Endothelial cell of umbilical vein (primary cell): ENCODE data around the gene ATG13. TPM values are rescaled to one million over a fixed set of nuclear protein-coding genes. Genes with fewer than 3 reads are reported as not detected.

ENCODE experiments used
- BruUV-seq: library from RNA; stranded (reverse); fragments of 400-500 nt; replicated peaks from 2 replicates; lab custom pipeline; 2021; lab: Mats Ljungman, UMichigan
- CTCF ChIA-PET: fragments of 300-600, 350-600 bp; sonication (Branson Sonifier 250); formaldehyde crosslinking; loops from one replicate; lab custom pipeline; 2021; ENCODE audit warnings: antibody characterized with exemption, inconsistent platforms; lab: Charles Lee
- POLR2A ChIA-PET: fragments of 300-600, 350-600 bp; sonication (Branson Sonifier 250); formaldehyde crosslinking; loops from one replicate; lab custom pipeline; 2021; ENCODE audit warnings: antibody characterized with exemption, inconsistent platforms; lab: Charles Lee
- DNase-seq: peaks from one replicate; pipeline ENCODE4 v3.0.0-alpha.2; 2011; ENCODE audit warnings: low read depth, low spot score
- FAIRE-seq: peaks from 2 replicates; lab custom pipeline; 2011; peaks lifted over from hg19 to GRCh38; lab: Jason Lieb, UNC
- H2AFZ ChIP-seq: 2 replicates; pipeline ENCODE4 v1.6.0; 2012; ENCODE audit warnings: low read depth, low read length, control low read depth, inconsistent platforms
- H3K27ac ChIP-seq: 2 replicates; pipeline ENCODE4 v1.5.1; 2011; ENCODE audit warnings: low read depth, mild to moderate bottlenecking, control low read depth, low read length, moderate library complexity; ENCODE audit not compliant: insufficient read depth
- H3K27me3 ChIP-seq, 2 experiments: 2 replicates each; pipeline versions ENCODE4 v1.6.0 to v1.6.1; 2011; ENCODE audit warnings: low read length in 2 of 2, mixed read lengths in 1 of 2; ENCODE audit not compliant: control insufficient read depth in 2 of 2, insufficient read depth in 2 of 2
- H3K36me3 ChIP-seq, 2 experiments: 2 replicates in 1 of 2; 3 replicates in 1 of 2; pipeline ENCODE4 v1.5.1; 2011; ENCODE audit warnings: low read length in 2 of 2, mild to moderate bottlenecking in 1 of 2, moderate library complexity in 1 of 2; ENCODE audit not compliant: control insufficient read depth in 2 of 2, insufficient read depth in 2 of 2; ENCODE audit errors: extremely low read depth in 1 of 2
- H3K4me1 ChIP-seq: 3 replicates; pipeline ENCODE4 v1.5.1; 2011; ENCODE audit warnings: mild to moderate bottlenecking, low read length; ENCODE audit not compliant: control insufficient read depth, insufficient read depth; ENCODE audit errors: extremely low read depth
- H3K4me2 ChIP-seq: 2 replicates; pipeline ENCODE4 v1.6.1; 2011; ENCODE audit warnings: low read length, control low read depth, mixed read lengths; ENCODE audit not compliant: insufficient read depth
- H3K4me3 ChIP-seq, 3 experiments: fragments of 200-600 bp in 1 of 3; sonication (generic), shearing (Covaris generic) in 1 of 3; replicated peaks in 1 of 3; 2 replicates each; pipeline ENCODE4 v1.5.1; 2011 to 2016; ENCODE audit warnings: control low read depth in 3 of 3, low read length in 3 of 3, mild to moderate bottlenecking in 2 of 3, inconsistent platforms in 1 of 3, low read depth in 1 of 3, moderate library complexity in 1 of 3; ENCODE audit not compliant: insufficient read depth in 1 of 3
- H3K79me2 ChIP-seq: 2 replicates; pipeline ENCODE4 v1.6.0; 2012; ENCODE audit warnings: low read length, inconsistent platforms; ENCODE audit not compliant: control insufficient read depth, insufficient read depth
- H3K9ac ChIP-seq: replicated peaks from 2 replicates; pipeline ENCODE3; 2011; ENCODE audit warnings: low read length, control low read depth; ENCODE audit not compliant: insufficient read depth; ENCODE audit errors: extremely low read depth
- H3K9me1 ChIP-seq: replicated peaks from 3 replicates; pipeline ENCODE4 v1.6.0; 2011; ENCODE audit warnings: mild to moderate bottlenecking, low read length; ENCODE audit not compliant: control insufficient read depth, insufficient read depth; ENCODE audit errors: extremely low read depth
- H3K9me3 ChIP-seq: replicated peaks from 2 replicates; pipeline ENCODE4 v1.5.1; 2012; ENCODE audit warnings: low read length, inconsistent platforms; ENCODE audit not compliant: control insufficient read depth, insufficient read depth
- H4K20me1 ChIP-seq: replicated peaks from 2 replicates; pipeline ENCODE3; 2011; ENCODE audit warnings: mild to moderate bottlenecking, low read length; ENCODE audit not compliant: control insufficient read depth, insufficient read depth; ENCODE audit errors: extremely low read depth
- CTCF ChIP-seq, 2 donors: IDR thresholded peaks; 1 replicate in 1 of 2; 2 replicates in 1 of 2; pipeline ENCODE4 v1.5.1; 2011; ENCODE audit warnings: low read length in 2 of 2, mild to moderate bottlenecking in 2 of 2, moderate library complexity in 2 of 2, control low read depth in 1 of 2, inconsistent platforms in 1 of 2, low read depth in 1 of 2; ENCODE audit not compliant: insufficient read depth in 1 of 2; ENCODE audit errors: extremely low read depth in 1 of 2
- EZH2 ChIP-seq: IDR thresholded peaks from 2 replicates; pipeline ENCODE4 v1.6.1; 2012; ENCODE audit warnings: borderline replicate concordance, low read depth, mild to moderate bottlenecking, moderate library complexity, low read length, inconsistent platforms; ENCODE audit not compliant: severe bottlenecking
- FOS ChIP-seq: IDR thresholded peaks from 2 replicates; pipeline ENCODE4 v1.6.1; 2011; ENCODE audit warnings: mild to moderate bottlenecking, low read length, moderate library complexity, borderline replicate concordance; ENCODE audit not compliant: insufficient read depth
- GATA2 ChIP-seq: IDR thresholded peaks from 2 replicates; pipeline ENCODE4 v1.7.0; 2011; ENCODE audit warnings: low read depth, mild to moderate bottlenecking, moderate library complexity, mixed read lengths, low read length; ENCODE audit not compliant: insufficient read length, insufficient read depth
- JUN ChIP-seq: IDR thresholded peaks from 2 replicates; pipeline ENCODE4 v1.6.1; 2011; ENCODE audit warnings: borderline replicate concordance, low read depth; ENCODE audit not compliant: insufficient read length, insufficient read depth
- MYC ChIP-seq: IDR thresholded peaks from one replicate; pipeline ENCODE4 v1.6.1; 2011; ENCODE audit warnings: mild to moderate bottlenecking, low read depth, low read length
- POLR2A ChIP-seq: IDR thresholded peaks from 2 replicates; pipeline ENCODE4 v1.6.1; 2012; ENCODE audit warnings: low read depth, mild to moderate bottlenecking, control low read depth, low read length
- POLR2AphosphoS5 ChIP-seq: IDR thresholded peaks from 2 replicates; pipeline ENCODE4 v1.6.1; 2012; ENCODE audit warnings: low read depth, mild to moderate bottlenecking, control low read depth, low read length, moderate library complexity; ENCODE audit not compliant: insufficient read depth
- dilution Hi-C: fragments of 300-500 bp; cut with MboI; formaldehyde crosslinking; loops from one replicate; pipeline ENCODE4 v1.15.0; 2019; ENCODE audit warnings: low sequenced_read_pairs; ENCODE audit not compliant: extremely low pct_ligation_motif_present
- intact Hi-C: fragments of 100-400 bp; cut with micrococcal nuclease; formaldehyde crosslinking; loops from one replicate; pipeline ENCODE4 v1.10.0; 2022
- polyA plus RNA-seq, 4 experiments: library from polyadenylated mRNA; depleted of rRNA in 3 of 4; stranded (reverse) in 3 of 4; unstranded in 1 of 4; fragments of >200 nt; gene quantifications; 2 replicates each; pipeline versions ENCODE4 v1.2.1 to v1.2.3, GENCODE V29; 2011 to 2012; ENCODE audit warnings: missing spikeins in 1 of 4
- total RNA-seq: library from RNA; stranded (reverse); gene quantifications from 2 replicates; pipeline ENCODE4 v1.2.3, GENCODE V29; 2021
- TF ChIP-seq, protein P1 (sequence below): IDR thresholded peaks from 2 replicates; pipeline ENCODE4 v1.6.1; 2011; ENCODE audit not compliant: insufficient read depth, insufficient read length

ATG13 gene
- total and polyA plus RNA-seq, 2 donors (not counting 3 experiments of a cell fraction or from before 2014, with no cell fraction given) = 60.1 to 66.5 TPM

DNA sequence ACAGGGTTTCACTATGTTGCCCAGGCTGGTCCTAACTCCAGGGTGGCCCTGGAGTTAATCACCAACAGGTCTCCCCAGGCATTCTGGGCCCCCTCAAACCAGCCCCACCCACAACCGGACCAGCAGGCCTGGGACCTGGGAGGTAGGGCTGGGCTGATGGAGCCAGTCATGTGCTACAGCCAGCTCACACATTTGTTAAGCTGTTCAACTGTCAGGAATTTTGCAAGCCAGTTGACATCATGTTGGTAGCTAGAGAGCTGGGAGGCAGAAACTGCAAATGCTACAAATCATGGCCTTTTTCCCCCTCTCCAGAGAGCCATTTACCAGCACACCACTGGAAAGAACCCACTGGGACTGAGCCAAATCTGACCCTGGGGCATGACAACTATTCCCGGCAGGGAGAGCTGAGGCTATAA lies 76.3 kb downstream of the ATG13 start:
- ChIA-PET CTCF (no interaction called here), POLR2A (interaction anchor here (0.7 kb wide), 1 partner anchor 1241 kb away, joined by 3 read pairs; no protein-coding TSS in a partner anchor)
- TF ChIP-seq JUN (no peak), EZH2 (no peak), POLR2AphosphoS5 (no peak), FOS (no peak)
- no peaks in the 10 kb centered on the region for H4K20me1 ChIP-seq
- H3K9ac ChIP-seq = no peak overlapping the region
- H3K27ac ChIP-seq = no peak overlapping the region
- no peak overlapping the region for H3K4me3 ChIP-seq
- intact Hi-C loops = no loop called here
- H3K9me3 ChIP-seq = no peaks in the 10 kb centered on the region
- no TSS peak for BruUV-seq
- FAIRE-seq = no peak
- no peak overlapping the region for H3K4me2 ChIP-seq
- H3K4me1 ChIP-seq = no peaks in the 10 kb centered on the region
- no peaks in the 10 kb centered on the region for H3K9me1 ChIP-seq
- no peak for DNase-seq
- H3K36me3 ChIP-seq = peaks cover 4 to 26% of the 10 kb centered on the region in 2 experiments
- dilution Hi-C loops = no loop called here
- H2AFZ ChIP-seq = no peak overlapping the region
- no peaks in the 10 kb centered on the region for H3K27me3 ChIP-seq
- H3K79me2 ChIP-seq = peaks cover 6% of the 10 kb centered on the region

DNA sequence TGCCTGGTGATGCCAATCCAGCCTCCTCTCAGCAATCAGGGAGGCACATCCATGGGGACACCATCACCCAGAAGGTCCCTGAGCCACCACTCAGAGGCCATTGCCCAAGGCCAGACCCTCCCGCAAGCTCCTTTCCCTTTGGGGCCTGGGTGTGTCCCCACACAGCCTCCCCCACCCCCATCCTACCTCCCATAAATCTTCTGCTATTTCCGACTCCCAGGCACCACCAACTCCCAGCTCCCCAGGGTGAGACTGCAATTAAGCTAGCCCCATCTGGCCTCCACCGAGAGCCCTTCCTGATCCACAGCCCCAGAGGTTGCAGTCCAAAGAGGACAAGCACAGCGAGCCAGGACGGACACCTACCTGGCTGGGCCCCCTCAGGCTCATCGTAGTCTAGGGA lies 76.7 kb downstream of the ATG13 start:
- intact Hi-C loops = no loop called here
- H2AFZ ChIP-seq = no peak overlapping the region
- dilution Hi-C loops = no loop called here
- no peaks in the 10 kb centered on the region for H3K9me3 ChIP-seq
- no TSS peak for BruUV-seq
- H3K4me1 ChIP-seq = no peaks in the 10 kb centered on the region
- CTCF ChIA-PET = no interaction called here
- no peaks in the 10 kb centered on the region for H3K9me1 ChIP-seq
- DNase-seq (no peak), FAIRE-seq (no peak)
- peaks cover 4 to 26% of the 10 kb centered on the region in 2 experiments for H3K36me3 ChIP-seq
- H3K27me3 ChIP-seq = no peaks in the 10 kb centered on the region
- H4K20me1 ChIP-seq = no peaks in the 10 kb centered on the region
- POLR2A ChIA-PET = interaction anchor here (0.6 kb wide), 1 partner anchor 723 kb away, joined by 4 read pairs; no protein-coding TSS in a partner anchor
- no peak overlapping the region for H3K27ac ChIP-seq
- H3K4me3 ChIP-seq = no peak overlapping the region
- H3K9ac ChIP-seq = no peak overlapping the region
- TF ChIP-seq, protein P1, sequence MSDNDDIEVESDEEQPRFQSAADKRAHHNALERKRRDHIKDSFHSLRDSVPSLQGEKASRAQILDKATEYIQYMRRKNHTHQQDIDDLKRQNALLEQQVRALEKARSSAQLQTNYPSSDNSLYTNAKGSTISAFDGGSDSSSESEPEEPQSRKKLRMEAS = no peak
- no peak for TF ChIP-seq CTCF (IDR thresholded peaks at IDR 0.05; ENCODE audit: extremely low read depth in 1 of 2, insufficient read depth in 1 of 2, low read depth in 1 of 2, low read length in 2 of 2)
- no peak for TF ChIP-seq GATA2
- TF ChIP-seq POLR2A = no peak
- TF ChIP-seq FOS = no peak
- TF ChIP-seq POLR2AphosphoS5 = no peak
- no peak for TF ChIP-seq MYC
- no peak for TF ChIP-seq EZH2
- no peak for TF ChIP-seq JUN
- peaks cover 10% of the 10 kb centered on the region for H3K79me2 ChIP-seq
- H3K4me2 ChIP-seq = no peak overlapping the region
